ENCODE measurements around the gene CEP120.

The CEP120 gene

DNA sequence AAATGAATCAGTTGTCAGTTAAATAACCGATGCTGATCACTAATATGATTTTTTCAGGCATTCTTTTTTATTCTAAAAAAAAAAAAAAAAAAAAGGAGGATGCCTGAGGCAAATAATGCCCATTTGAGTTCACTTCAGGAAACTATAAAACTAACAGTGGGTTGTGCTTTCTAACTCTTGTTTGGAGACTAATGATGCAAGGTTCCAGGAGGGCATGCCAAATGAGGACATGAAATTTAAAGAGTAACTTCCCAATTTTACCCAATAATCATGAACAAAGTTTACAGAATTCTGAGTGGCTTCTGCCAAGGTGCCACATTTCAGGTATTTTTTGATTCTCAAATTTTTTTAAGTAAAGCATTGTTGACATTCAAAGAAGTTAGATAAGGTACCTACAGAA, 41.0 kb downstream of the CEP120 start:
- no peaks in the 10 kb centered on the region for H3K9me3 Mint-ChIP-seq (ENCODE audit: low read depth)

GRCh38 chr5:123371575-123372179, 51.5 kb downstream of the CEP120 start:
- Mint-ChIP-seq H3K27ac (no peak overlapping the region), H3K4me1 (ENCODE audit: low read depth) (no peaks in the 10 kb centered on the region), H3K36me3 (peaks cover 25% of the 10 kb centered on the region), H3K9me3 (ENCODE audit: low read depth) (no peaks in the 10 kb centered on the region), H3K27me3 (no peaks in the 10 kb centered on the region), H3K4me3 (no peak overlapping the region)

More for the DNA sequence above, 41.0 kb downstream of the CEP120 start:
- peaks cover 27% of the 10 kb centered on the region for H3K36me3 Mint-ChIP-seq
- H3K27ac Mint-ChIP-seq = no peak overlapping the region
- H3K27me3 Mint-ChIP-seq = no peaks in the 10 kb centered on the region
- no peaks in the 10 kb centered on the region for H3K4me1 Mint-ChIP-seq (ENCODE audit: low read depth)
- no peak overlapping the region for H3K4me3 Mint-ChIP-seq

DNA sequence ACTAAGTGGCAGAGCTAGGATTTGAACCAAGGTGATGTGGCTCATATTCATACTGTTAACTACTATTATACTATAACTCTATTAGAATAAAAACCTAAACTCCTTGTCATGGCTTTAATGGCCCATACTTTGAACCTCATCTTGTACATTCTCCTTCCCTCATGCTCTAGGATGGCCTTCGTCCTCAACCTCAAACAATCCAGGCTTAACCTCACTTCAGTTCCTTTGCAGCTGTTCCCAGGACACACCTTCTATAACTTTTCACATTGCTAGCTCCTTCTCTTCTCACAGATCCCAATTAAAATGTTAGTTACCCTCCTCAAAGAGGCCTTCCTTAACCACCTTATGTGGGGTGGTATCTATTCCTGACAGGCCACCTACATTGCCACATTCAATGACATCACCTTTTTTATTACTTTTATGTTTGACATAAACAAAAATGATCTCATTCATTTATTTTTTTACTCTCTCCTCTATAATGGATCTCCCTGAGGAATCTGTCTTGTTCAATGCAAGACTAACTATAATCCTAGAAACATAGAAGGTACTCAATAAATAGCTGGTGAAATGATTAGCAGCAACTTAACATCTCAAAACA, 53.7 kb downstream of the CEP120 start:
- no peaks in the 10 kb centered on the region for H3K27me3 Mint-ChIP-seq
- no peak overlapping the region for H3K27ac Mint-ChIP-seq
- no peak overlapping the region for H3K4me3 Mint-ChIP-seq
- no peaks in the 10 kb centered on the region for H3K9me3 Mint-ChIP-seq (ENCODE audit: low read depth)
- no peaks in the 10 kb centered on the region for H3K4me1 Mint-ChIP-seq (ENCODE audit: low read depth)
- H3K36me3 Mint-ChIP-seq = peaks cover 16% of the 10 kb centered on the region

GRCh38 chr5:123367739-123368138, 55.5 kb downstream of the CEP120 start:
- Mint-ChIP-seq H3K27ac (no peak overlapping the region), H3K27me3 (no peaks in the 10 kb centered on the region), H3K4me3 (no peak overlapping the region), H3K4me1 (ENCODE audit: low read depth) (no peaks in the 10 kb centered on the region), H3K36me3 (peaks cover 18% of the 10 kb centered on the region), H3K9me3 (ENCODE audit: low read depth) (no peaks in the 10 kb centered on the region)

- no peaks in the 10 kb centered on the region for H3K4me1 Mint-ChIP-seq (ENCODE audit: low read depth)
- H3K27ac Mint-ChIP-seq = no peak overlapping the region
- H3K27me3 Mint-ChIP-seq = no peaks in the 10 kb centered on the region
- peaks cover 20% of the 10 kb centered on the region for H3K36me3 Mint-ChIP-seq
- H3K9me3 Mint-ChIP-seq (ENCODE audit: low read depth) = no peaks in the 10 kb centered on the region
- H3K4me3 Mint-ChIP-seq = no peak overlapping the region
Observed at GRCh38 chr5:123365156-123365555, 58.0 kb downstream of the CEP120 start.

DNA sequence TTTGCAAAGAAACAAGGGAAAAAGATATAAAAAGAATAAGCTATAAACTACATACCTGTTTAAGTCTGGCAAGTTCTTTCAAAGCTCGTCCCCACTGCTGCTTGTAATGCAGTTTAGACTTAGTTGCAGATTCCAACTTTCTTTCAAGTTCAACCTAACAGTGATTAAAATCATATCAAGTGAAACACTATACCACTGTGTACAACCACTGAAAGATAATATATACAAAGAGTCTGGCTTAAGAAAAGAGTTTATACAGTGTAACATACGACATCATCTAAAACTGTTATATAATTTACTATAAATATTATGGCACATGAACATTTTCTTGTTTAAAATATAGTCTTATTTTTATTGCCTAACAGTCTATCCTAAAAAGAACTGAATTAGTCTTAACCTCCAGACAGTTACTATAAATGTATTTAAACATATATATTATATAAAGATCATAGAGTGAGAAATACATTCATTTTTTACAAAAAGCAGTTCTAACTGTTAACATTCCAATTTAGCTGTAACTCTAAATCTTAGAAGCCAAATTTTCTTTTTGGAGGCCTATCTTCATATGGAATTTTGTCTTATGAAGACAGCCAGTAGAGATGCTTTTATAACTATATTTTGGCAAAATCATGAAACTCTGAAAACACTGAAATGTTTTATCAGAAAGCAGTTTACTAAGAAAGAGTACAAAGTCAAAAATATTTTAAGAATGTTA, 58.6 kb downstream of the CEP120 start:
- no peak overlapping the region for H3K4me3 Mint-ChIP-seq

GRCh38 chr5:123360910-123361309, 62.3 kb downstream of the CEP120 start:
- Mint-ChIP-seq H3K4me3 (no peak overlapping the region), H3K4me1 (ENCODE audit: low read depth) (no peaks in the 10 kb centered on the region), H3K27ac (no peak overlapping the region), H3K36me3 (peaks cover 39% of the 10 kb centered on the region), H3K27me3 (no peaks in the 10 kb centered on the region), H3K9me3 (ENCODE audit: low read depth) (peaks cover 5% of the 10 kb centered on the region)

More for the DNA sequence above, 58.6 kb downstream of the CEP120 start:
- Mint-ChIP-seq H3K27ac (no peak overlapping the region), H3K36me3 (peaks cover 23% of the 10 kb centered on the region), H3K27me3 (no peaks in the 10 kb centered on the region), H3K4me1 (ENCODE audit: low read depth) (no peaks in the 10 kb centered on the region), H3K9me3 (ENCODE audit: low read depth) (no peaks in the 10 kb centered on the region)

DNA sequence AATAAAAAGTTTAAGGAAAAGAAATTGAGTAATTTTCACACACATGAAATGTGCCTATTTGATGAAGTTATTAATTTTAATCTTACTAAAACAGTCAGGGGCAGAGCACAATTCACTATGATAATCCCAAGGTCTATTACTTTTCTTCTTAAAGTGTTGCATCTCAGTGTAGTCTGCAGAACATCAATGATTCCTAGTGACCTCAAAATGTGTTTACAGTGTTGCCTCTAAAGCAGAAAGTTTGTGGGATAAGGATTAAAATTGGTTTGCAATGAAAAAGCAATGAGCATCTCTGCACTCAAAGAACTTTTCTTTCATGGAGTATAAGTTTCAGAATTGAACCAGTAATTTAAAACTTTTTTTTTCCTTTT, 63.0 kb downstream of the CEP120 start:
- H3K27me3 Mint-ChIP-seq = no peaks in the 10 kb centered on the region
- no peak overlapping the region for H3K4me3 Mint-ChIP-seq
- H3K36me3 Mint-ChIP-seq = peaks cover 39% of the 10 kb centered on the region
- H3K27ac Mint-ChIP-seq = no peak overlapping the region
- no peaks in the 10 kb centered on the region for H3K4me1 Mint-ChIP-seq (ENCODE audit: low read depth)
- peaks cover 5% of the 10 kb centered on the region for H3K9me3 Mint-ChIP-seq (ENCODE audit: low read depth)

- no peaks in the 10 kb centered on the region for H3K27me3 Mint-ChIP-seq
- no peak overlapping the region for H3K4me3 Mint-ChIP-seq
- peaks cover 5% of the 10 kb centered on the region for H3K9me3 Mint-ChIP-seq (ENCODE audit: low read depth)
- H3K27ac Mint-ChIP-seq = no peak overlapping the region
- peaks cover 39% of the 10 kb centered on the region for H3K36me3 Mint-ChIP-seq
- no peaks in the 10 kb centered on the region for H3K4me1 Mint-ChIP-seq (ENCODE audit: low read depth)
Observed at GRCh38 chr5:123359454-123360200, 63.6 kb downstream of the CEP120 start.

GRCh38 chr5:123358751-123359150, 64.5 kb downstream of the CEP120 start:
- H3K27ac Mint-ChIP-seq = no peak overlapping the region
- no peaks in the 10 kb centered on the region for H3K27me3 Mint-ChIP-seq
- no peaks in the 10 kb centered on the region for H3K4me1 Mint-ChIP-seq (ENCODE audit: low read depth)
- no peak overlapping the region for H3K4me3 Mint-ChIP-seq
- H3K36me3 Mint-ChIP-seq = peaks cover 39% of the 10 kb centered on the region
- peaks cover 10% of the 10 kb centered on the region for H3K9me3 Mint-ChIP-seq (ENCODE audit: low read depth)

DNA sequence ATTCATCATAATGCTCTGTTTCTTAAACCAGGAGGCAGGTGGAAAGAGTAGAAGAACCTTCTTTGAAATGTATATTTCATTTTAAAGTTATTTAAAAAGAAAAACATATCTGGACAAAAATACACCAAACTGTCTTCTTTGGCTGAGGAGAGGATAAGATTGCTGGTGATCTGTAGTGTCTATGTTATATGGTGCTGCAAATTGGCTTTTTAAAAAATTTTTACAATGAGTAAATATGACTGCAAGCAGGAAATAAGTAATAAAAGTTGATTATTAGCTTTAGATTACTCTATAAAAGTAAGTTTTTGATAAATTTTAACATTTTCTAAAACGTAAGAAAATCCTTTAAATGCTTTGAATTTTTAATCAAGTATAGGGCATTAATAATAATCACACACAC, 64.9 kb downstream of the CEP120 start:
- no peaks in the 10 kb centered on the region for H3K27me3 Mint-ChIP-seq
- peaks cover 12% of the 10 kb centered on the region for H3K9me3 Mint-ChIP-seq (ENCODE audit: low read depth)
- no peak overlapping the region for H3K4me3 Mint-ChIP-seq
- peaks cover 41% of the 10 kb centered on the region for H3K36me3 Mint-ChIP-seq
- no peak overlapping the region for H3K27ac Mint-ChIP-seq
- H3K4me1 Mint-ChIP-seq (ENCODE audit: low read depth) = no peaks in the 10 kb centered on the region

GRCh38 chr5:123351820-123352219, 71.4 kb downstream of the CEP120 start:
- Mint-ChIP-seq H3K9me3 (ENCODE audit: low read depth) (peaks cover 7% of the 10 kb centered on the region), H3K27ac (no peak overlapping the region), H3K4me3 (no peak overlapping the region), H3K4me1 (ENCODE audit: low read depth) (no peaks in the 10 kb centered on the region), H3K36me3 (peaks cover 15% of the 10 kb centered on the region), H3K27me3 (no peaks in the 10 kb centered on the region)

GRCh38 chr5:123351240-123351639, 72.0 kb downstream of the CEP120 start:
- Mint-ChIP-seq H3K9me3 (ENCODE audit: low read depth) (peaks cover 7% of the 10 kb centered on the region), H3K27me3 (no peaks in the 10 kb centered on the region), H3K36me3 (peaks cover 13% of the 10 kb centered on the region), H3K27ac (peak overlapping the region; percentile 12), H3K4me1 (ENCODE audit: low read depth) (no peaks in the 10 kb centered on the region), H3K4me3 (no peak overlapping the region)

DNA sequence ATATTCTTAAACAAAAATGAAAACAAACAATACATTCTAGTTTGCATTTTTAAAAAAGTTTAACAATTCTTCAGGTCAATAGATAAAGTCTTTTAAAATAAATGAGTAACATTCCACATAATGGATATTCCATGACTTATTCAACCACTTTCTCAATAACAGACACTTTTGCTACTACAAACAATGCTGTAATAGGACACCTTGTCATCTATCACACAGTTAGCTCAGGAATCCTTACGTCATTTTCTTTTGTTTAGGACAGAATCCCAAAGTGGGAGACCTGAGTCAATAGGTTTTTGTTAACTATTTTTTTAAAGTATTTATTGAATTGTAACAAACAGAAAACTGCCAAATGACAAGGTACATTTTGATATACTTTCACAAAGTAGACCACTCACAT, 72.5 kb downstream of the CEP120 start:
- Mint-ChIP-seq H3K4me3 (no peak overlapping the region), H3K9me3 (ENCODE audit: low read depth) (peaks cover 7% of the 10 kb centered on the region), H3K27me3 (no peaks in the 10 kb centered on the region), H3K36me3 (peaks cover 14% of the 10 kb centered on the region), H3K27ac (no peak overlapping the region), H3K4me1 (ENCODE audit: low read depth) (no peaks in the 10 kb centered on the region)

DNA sequence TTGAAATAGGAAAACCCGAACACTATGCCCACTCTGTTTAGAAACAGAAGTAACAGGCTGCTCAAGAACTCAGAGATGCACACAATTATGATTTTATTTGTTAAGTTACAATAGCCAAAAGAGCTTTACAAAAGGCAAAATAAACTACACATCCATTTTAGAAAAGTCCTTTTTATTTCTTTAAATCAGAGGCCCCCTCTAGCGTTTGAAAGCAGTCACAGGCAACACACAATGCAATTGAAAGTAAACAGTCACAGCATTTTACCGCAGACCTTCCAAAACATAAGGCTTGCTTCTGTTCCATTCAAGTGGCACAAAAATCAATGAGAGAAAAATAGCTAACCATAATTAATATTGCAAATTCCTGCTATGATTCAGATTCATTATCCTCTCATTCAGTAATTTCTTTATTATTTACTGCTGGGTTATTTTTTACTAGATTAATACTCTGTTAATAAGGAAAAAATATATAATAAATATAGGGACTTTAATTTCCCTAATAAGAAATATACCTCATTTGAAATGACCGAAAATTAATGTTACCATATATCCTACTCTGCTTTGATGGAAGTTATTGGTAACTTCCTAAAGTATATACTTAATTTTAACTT, 78.3 kb downstream of the CEP120 start:
- no peaks in the 10 kb centered on the region for H3K9me3 Mint-ChIP-seq (ENCODE audit: low read depth)
- peaks cover 8% of the 10 kb centered on the region for H3K36me3 Mint-ChIP-seq
- no peak overlapping the region for H3K27ac Mint-ChIP-seq
- H3K4me3 Mint-ChIP-seq = no peak overlapping the region
- H3K4me1 Mint-ChIP-seq (ENCODE audit: low read depth) = no peaks in the 10 kb centered on the region
- no peaks in the 10 kb centered on the region for H3K27me3 Mint-ChIP-seq

All from activated naive CD8-positive, alpha-beta T cell (primary cell).